Stimulated activated memory B cell treated with anti-CD40 and anti-IgM and Interleukin-4, amounts not matched to agents 10 μg/mL and 1 μg/mL and 100 μg/mL, for 72 hours (primary cell): ENCODE measurements around the gene SEZ6.

ENCODE experiments used
- ATAC-seq: fragments of 150-1000 bp; cut with Tn5 transposase; 2 replicates; pipeline ENCODE4 v1.10.0; 2021
- H3K27ac Mint-ChIP-seq: one replicate; pipeline ENCODE4 v1.8.0; 2022; ENCODE audit warnings: mild to moderate bottlenecking, mixed read lengths
- H3K27me3 Mint-ChIP-seq: one replicate; pipeline ENCODE4 v1.8.0; 2022; ENCODE audit warnings: mixed read lengths
- H3K36me3 Mint-ChIP-seq: one replicate; pipeline ENCODE4 v1.8.0; 2022; ENCODE audit warnings: mixed read lengths
- H3K4me1 Mint-ChIP-seq: one replicate; pipeline ENCODE4 v1.8.0; 2022; ENCODE audit warnings: mixed read lengths
- H3K4me3 Mint-ChIP-seq: one replicate; pipeline ENCODE4 v1.8.0; 2022; ENCODE audit warnings: mild to moderate bottlenecking, moderate library complexity, mixed read lengths
- H3K9me3 Mint-ChIP-seq: one replicate; pipeline ENCODE4 v1.8.0; 2022; ENCODE audit warnings: mixed read lengths

Gene SEZ6

DNA sequence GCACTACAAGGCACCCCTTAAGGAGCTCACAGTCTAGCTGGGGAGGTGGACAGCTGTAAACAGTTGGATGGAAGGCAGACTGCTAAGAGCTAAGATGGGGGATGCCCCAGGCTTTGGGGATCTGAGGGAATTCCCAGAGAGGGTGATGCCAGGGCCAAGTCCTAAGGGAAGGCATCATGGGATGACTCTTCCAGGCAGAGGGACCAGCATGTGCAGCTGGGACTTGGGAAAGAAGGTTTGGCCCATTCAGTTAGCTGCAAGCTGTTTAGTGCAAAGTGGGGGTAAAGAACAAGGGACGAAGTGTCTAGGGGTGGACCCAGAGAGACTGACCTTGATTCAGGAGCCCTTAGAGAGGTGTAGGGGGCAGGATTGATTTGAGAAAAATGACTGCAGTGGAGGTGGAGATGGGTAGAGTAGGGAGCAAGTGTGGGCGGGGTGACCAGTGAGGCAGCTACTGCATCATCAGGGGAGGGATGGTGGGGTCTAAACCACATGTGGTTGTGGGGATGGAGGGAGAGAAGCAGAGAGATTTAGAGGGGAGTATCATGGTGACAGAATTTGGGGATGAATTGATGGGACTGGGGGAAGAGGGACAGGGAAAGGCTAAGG is 27.4 kb downstream of the SEZ6 start:
- no peak overlapping the region for H3K27ac Mint-ChIP-seq
- no peaks in the 10 kb centered on the region for H3K9me3 Mint-ChIP-seq
- ATAC-seq, result no peak
- no peaks in the 10 kb centered on the region for H3K36me3 Mint-ChIP-seq
- H3K4me1 Mint-ChIP-seq, result peaks cover 16% of the 10 kb centered on the region
- H3K4me3 Mint-ChIP-seq, result no peak overlapping the region
- peaks cover 16% of the 10 kb centered on the region for H3K27me3 Mint-ChIP-seq

DNA sequence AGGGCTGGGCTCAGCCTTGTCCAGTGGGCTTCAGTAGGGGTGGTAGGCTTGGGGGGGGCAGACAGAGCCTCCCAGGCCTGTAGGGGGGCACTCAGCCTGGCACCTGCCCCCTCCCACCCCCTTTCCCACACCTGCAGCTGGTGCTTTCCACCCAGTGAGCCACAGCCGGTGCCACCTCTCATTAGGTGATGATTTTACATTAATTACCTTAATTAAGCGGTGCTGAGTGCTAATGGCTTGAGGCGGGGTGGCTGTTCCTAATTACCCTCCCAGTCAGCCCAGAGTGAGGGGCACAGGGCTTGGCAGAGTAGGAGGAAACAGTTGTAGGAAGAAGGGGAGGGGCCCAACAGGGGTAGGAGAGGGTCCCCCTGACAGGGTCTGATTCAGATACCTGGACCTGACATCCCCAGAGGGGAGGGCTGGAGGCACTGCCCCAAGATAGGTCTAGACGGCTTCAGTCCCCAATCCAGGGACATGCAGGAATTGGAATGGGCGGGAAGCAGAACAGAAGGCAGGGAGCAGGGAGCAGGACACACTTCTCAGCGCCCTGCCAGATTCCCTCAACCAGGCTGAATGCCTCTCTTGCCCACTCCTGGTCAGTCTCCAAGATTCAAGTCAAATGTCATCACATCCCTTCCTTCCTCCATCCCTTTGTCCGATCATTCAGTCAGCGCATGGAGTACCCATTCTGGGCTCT is 28.0 kb downstream of the SEZ6 start:
- Mint-ChIP-seq H3K27ac (no peak overlapping the region), H3K36me3 (no peaks in the 10 kb centered on the region), H3K4me3 (no peak overlapping the region), H3K4me1 (peaks cover 10% of the 10 kb centered on the region), H3K27me3 (peaks cover 16% of the 10 kb centered on the region), H3K9me3 (no peaks in the 10 kb centered on the region)
- no peak for ATAC-seq

DNA sequence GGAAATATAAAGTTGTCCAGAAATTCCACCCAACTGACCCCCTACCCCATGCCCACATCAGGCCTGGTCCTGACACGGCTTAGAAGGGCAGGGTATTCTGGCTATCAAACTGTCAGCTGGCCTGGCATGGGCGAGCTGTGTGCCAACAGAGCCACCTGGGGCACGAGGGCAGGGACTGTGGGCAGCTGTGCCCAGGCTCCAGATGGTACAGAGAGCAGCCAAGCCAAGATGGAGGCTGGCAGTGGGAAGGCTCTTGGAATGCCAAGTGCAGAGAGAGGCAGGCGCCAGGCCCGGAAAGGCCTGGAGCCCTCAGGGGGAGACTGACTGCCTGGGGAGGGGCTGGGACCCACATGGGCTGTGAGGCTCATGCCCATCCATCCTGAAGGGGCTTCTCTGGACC is 30.2 kb downstream of the SEZ6 start:
- H3K27me3 Mint-ChIP-seq, result peaks cover 24% of the 10 kb centered on the region
- no peak overlapping the region for H3K27ac Mint-ChIP-seq
- H3K4me1 Mint-ChIP-seq, result no peaks in the 10 kb centered on the region

DNA sequence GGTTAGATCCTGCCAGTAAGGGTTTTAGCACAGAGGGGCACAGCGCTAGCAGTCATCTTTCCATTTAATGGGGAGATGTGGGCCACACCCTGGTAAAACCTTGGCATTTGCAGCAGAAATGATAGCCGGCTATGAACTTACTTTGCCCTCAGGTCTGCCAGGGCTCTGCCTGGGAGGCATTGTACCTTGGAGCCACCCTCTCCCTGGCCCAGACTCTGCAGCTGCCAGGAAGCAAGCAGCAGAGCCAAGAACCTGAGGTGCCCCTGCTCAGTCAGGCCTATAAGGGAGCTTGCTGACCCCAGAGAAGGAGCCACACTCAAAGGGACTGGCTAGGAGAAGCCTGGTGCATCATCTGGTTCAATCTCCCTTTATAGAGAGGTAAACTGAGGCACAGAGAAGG is 30.8 kb downstream of the SEZ6 start:
- Mint-ChIP-seq H3K4me1 (no peaks in the 10 kb centered on the region), H3K9me3 (no peaks in the 10 kb centered on the region)

More for the DNA sequence above, 30.2 kb downstream of the SEZ6 start:
- H3K4me3 Mint-ChIP-seq, result no peak overlapping the region
- H3K9me3 Mint-ChIP-seq, result no peaks in the 10 kb centered on the region
- H3K36me3 Mint-ChIP-seq, result no peaks in the 10 kb centered on the region
- no peak for ATAC-seq

DNA sequence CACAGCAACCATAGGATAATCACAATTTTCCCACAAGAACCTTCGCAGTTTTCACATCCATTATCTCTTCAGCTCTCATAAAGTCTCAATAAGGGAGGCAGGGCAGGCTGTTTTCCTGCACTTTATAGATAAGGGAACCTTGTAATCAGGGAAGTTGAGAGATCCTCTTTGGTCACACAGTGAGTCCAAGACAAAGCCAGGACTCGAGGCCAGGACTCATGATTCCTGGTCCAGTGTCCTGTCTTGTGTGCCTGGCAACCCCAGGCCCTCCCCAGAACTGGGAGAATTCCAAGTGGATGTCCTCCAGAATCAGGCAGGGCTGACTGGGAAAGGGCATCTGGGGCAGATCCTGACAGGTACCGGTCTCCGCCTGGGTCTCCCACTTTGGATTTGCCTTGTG is 31.4 kb downstream of the SEZ6 start:
- ATAC-seq, result no peak

More for the DNA sequence above, 30.8 kb downstream of the SEZ6 start:
- Mint-ChIP-seq H3K4me3 (no peak overlapping the region), H3K36me3 (no peaks in the 10 kb centered on the region), H3K27ac (no peak overlapping the region), H3K27me3 (peaks cover 24% of the 10 kb centered on the region)
- no peak for ATAC-seq

DNA sequence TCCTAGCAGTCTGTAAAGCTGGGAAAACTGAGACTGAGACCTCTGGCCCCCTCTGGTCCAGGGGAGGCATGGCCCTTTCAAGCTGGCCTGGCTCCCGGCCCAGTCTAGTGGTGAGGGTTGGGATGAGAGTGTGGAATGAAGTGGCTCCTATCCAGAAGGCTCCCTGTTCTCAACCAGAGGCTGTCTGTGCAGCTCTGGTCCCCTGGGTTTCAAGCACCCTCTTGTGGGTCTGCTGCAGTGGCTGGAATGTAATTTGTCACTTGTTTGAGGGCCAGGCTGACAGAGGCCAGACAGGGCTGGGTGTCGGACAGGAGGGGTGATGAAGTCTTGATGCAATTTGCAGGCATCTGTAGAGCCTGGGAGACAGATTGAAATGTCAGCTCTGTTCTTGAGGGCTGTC is 32.4 kb downstream of the SEZ6 start:
- Mint-ChIP-seq H3K27ac (no peak overlapping the region), H3K4me1 (no peaks in the 10 kb centered on the region), H3K36me3 (no peaks in the 10 kb centered on the region), H3K4me3 (no peak overlapping the region), H3K27me3 (peaks cover 20% of the 10 kb centered on the region), H3K9me3 (no peaks in the 10 kb centered on the region)
- no peak for ATAC-seq

More for the DNA sequence above, 31.4 kb downstream of the SEZ6 start:
- Mint-ChIP-seq H3K9me3 (no peaks in the 10 kb centered on the region), H3K36me3 (no peaks in the 10 kb centered on the region), H3K4me3 (no peak overlapping the region), H3K27me3 (peaks cover 24% of the 10 kb centered on the region), H3K27ac (no peak overlapping the region), H3K4me1 (no peaks in the 10 kb centered on the region)

DNA sequence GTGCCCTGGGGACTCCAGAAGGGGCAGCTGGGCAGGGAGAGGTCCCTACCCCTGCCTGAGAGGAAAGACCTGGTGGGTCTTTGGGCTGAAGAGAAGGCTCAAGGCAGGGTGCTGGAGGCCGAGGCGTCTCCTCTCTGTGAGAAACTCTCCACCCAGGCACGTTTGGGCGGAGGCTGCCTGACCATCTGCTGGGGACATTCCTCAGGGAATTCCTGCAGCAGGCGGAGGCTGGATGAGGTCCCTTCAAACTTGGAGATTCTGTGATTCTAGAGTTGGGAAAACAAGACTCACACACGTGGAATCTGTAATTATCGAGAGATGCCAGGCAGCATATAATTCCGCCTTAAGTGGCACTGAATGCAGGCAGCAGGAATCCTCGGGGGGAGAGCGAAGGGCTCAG is 33.4 kb downstream of the SEZ6 start:
- peaks cover 10% of the 10 kb centered on the region for H3K27me3 Mint-ChIP-seq
- no peaks in the 10 kb centered on the region for H3K9me3 Mint-ChIP-seq
- no peak for ATAC-seq
- H3K27ac Mint-ChIP-seq, result no peak overlapping the region
- peaks cover 2% of the 10 kb centered on the region for H3K4me1 Mint-ChIP-seq
- no peak overlapping the region for H3K4me3 Mint-ChIP-seq
- no peaks in the 10 kb centered on the region for H3K36me3 Mint-ChIP-seq

DNA sequence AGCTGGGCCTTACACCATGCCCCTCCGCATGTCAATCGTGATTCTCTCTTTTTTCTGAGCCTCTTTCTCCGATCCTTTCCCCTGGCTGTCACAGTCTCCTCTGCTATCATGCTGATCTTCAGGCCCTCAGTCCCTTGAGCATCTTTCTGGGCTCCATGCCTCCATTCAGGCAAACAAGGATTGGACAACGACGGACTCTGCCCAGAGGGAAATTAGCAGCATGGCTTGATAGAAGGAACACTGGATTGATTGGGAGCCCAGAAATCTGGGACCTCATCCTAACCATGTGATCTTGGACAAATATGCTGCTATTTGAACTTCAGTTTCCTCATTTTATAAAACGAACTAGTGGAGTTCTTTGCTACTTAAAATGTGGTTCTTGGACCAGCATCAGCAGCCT is 35.0 kb downstream of the SEZ6 start:
- Mint-ChIP-seq H3K4me1 (peaks cover 7% of the 10 kb centered on the region), H3K27ac (no peak overlapping the region), H3K36me3 (no peaks in the 10 kb centered on the region), H3K4me3 (no peak overlapping the region), H3K9me3 (no peaks in the 10 kb centered on the region), H3K27me3 (peaks cover 8% of the 10 kb centered on the region)
- no peak for ATAC-seq

DNA sequence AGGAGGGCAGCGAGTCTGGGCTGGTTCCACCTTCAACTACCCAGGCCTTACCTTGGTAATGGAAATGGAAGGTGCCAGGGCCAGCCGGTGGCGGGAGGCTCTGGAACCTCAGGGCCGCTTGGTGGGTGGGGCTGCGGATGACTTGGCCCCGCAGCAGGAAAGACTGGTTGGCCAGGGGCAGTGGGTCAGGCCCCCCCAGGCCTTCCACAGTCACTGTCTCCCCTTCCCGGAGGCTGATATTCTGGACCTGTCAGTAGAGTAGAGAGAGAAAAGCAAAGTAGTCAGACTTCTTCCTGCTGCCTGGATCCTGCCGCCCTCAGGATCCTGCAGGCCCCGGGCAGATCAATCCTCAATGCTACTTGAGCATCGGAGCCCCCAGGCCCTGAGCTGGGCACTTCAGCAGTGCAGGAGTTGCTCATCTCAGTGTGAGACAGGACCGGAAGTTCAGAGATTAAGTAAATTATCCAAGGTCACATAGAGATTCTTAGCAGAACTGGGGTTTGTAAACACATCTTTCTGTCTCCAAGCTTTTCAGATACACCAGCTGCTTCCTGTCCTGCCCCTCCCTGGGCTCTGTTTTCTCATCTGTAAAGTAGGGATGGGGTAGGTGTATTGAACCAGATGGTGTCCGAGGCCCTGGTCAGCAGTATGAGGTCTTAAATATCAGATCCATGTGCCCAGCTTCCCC is 36.0 kb downstream of the SEZ6 start:
- no peak for ATAC-seq
- peaks cover 8% of the 10 kb centered on the region for H3K27me3 Mint-ChIP-seq
- no peaks in the 10 kb centered on the region for H3K36me3 Mint-ChIP-seq
- no peaks in the 10 kb centered on the region for H3K9me3 Mint-ChIP-seq
- peaks cover 13% of the 10 kb centered on the region for H3K4me1 Mint-ChIP-seq
- no peak overlapping the region for H3K4me3 Mint-ChIP-seq
- no peak overlapping the region for H3K27ac Mint-ChIP-seq

DNA sequence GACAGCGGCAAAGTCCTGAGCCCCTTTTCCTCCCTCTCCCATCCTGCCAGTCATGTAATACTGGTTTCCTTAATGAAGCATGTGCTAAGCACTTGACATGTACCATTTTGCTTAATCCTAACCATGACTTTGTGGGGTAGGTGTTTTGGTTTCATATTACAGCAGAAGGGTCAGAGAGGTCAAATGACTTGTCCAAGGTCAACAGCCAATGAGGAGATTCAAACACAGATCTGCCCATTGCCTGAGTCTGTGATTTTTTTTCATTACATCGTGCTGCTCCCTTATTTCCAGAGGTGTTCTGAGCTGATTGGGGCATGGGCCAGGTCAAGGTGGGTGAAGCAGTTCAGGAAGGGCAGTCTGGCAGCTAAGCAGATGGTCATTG is 36.9 kb downstream of the SEZ6 start:
- no peaks in the 10 kb centered on the region for H3K9me3 Mint-ChIP-seq
- peaks cover 13% of the 10 kb centered on the region for H3K4me1 Mint-ChIP-seq
- H3K4me3 Mint-ChIP-seq, result no peak overlapping the region
- no peak overlapping the region for H3K27ac Mint-ChIP-seq
- H3K27me3 Mint-ChIP-seq, result peaks cover 11% of the 10 kb centered on the region
- no peaks in the 10 kb centered on the region for H3K36me3 Mint-ChIP-seq
- no peak for ATAC-seq

DNA sequence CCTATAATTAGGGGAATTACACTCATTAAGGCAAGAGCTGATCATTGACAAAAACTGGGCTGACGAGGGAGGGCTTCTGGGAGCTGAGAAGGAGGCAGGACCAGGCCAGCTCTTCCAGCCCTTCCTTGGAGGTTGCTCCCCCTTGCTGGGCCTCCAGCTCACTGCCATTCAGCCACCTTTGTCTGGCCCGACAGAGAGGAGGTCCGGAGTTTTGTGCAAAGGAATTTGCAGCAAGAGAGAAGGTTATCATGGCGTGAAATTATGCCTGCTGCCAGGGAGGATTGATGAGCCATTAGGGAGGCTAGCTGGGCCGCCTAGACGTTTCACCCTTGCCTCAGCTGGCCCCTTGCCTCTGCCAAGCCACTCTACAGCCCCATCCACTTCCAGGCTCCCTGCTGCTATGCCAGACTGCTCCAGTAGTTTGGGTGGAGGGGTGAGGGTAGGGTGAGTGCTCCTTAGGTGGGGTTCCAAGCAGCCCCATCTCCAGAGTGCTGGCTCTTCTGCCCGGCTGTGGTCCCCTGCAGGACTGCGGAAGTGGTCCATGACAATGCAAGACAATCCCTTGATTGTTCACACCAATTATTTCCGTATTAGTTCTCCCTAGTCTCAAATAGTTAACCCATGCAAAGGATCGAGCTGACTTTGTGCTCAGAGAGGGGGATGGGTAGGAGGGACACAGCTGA is 37.5 kb downstream of the SEZ6 start:
- H3K4me3 Mint-ChIP-seq, result no peak overlapping the region
- peaks cover 13% of the 10 kb centered on the region for H3K4me1 Mint-ChIP-seq
- ATAC-seq, result no peak
- peaks cover 16% of the 10 kb centered on the region for H3K27me3 Mint-ChIP-seq
- H3K9me3 Mint-ChIP-seq, result no peaks in the 10 kb centered on the region
- no peak overlapping the region for H3K27ac Mint-ChIP-seq
- no peaks in the 10 kb centered on the region for H3K36me3 Mint-ChIP-seq

DNA sequence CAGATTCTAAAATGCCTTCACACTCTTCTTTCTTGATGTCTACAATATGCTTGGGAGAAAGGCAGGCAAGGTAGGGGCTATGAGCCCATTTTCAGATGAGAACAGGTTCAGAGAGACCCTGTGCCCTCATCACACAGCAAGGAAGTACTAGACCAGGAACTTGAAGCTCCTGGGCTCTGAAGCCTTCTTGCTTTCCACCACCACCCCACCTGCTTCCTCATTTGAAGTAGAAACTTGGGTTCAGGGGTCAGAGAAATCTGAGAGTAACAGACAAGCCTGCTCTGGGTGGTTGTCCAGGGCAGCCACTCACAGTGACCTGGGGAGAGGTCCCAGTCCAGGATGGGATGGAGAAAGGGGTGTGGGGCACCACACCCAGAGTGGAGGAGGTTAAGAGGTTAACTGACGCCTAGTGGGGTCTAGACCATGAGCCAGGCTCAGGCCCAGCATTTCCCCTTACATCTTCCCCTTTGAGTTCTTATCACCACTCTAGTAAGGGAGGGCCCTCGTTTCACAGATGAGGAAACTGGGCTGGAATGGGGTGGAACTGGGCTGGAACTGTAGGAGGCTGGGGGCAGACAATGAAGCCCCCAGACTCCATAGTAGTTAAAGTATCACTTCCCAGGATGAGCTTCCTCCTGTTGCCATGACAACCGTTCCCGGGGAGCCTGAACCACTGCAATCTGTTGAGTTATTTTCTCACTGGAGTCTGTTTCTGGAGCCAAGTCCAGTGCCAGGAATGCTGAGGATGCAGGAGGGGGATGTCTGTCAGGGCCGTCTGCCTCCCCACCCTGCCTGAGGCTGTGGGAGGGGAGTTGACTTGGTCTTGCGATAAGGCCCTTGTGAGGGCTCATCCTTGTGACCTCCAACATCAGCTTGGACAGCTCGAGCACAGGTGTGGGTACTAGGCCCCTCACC is 38.4 kb downstream of the SEZ6 start:
- ATAC-seq, result peak; percentile 59
- no peak overlapping the region for H3K4me3 Mint-ChIP-seq
- H3K9me3 Mint-ChIP-seq, result no peaks in the 10 kb centered on the region
- peaks cover 13% of the 10 kb centered on the region for H3K4me1 Mint-ChIP-seq
- peaks cover 23% of the 10 kb centered on the region for H3K27me3 Mint-ChIP-seq
- peak overlapping the region; percentile 55 for H3K27ac Mint-ChIP-seq
- H3K36me3 Mint-ChIP-seq, result no peaks in the 10 kb centered on the region

DNA sequence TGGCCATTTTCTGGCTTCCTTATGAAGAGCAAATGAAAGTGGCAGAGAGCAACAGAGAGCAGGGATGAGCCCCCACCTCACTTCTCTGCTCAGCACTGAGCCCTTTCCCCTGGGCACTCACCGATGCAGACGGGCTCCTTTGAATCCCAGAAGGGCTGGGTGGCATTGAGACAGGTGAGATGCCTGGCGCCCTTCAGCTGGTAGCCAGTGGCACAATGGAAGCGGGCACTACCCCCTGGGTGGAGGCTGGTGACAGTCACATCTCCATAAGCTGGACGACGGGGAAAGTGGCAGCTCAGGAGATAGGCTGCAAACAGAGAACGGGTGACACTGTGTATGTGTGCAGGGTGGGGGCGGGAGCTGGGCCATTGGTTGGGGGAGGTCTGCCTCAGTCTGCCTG is 42.0 kb downstream of the SEZ6 start:
- no peak overlapping the region for H3K4me3 Mint-ChIP-seq
- H3K27me3 Mint-ChIP-seq, result peaks cover 15% of the 10 kb centered on the region
- peaks cover 13% of the 10 kb centered on the region for H3K4me1 Mint-ChIP-seq
- no peaks in the 10 kb centered on the region for H3K9me3 Mint-ChIP-seq
- H3K36me3 Mint-ChIP-seq, result no peaks in the 10 kb centered on the region
- no peak for ATAC-seq
- H3K27ac Mint-ChIP-seq, result no peak overlapping the region

DNA sequence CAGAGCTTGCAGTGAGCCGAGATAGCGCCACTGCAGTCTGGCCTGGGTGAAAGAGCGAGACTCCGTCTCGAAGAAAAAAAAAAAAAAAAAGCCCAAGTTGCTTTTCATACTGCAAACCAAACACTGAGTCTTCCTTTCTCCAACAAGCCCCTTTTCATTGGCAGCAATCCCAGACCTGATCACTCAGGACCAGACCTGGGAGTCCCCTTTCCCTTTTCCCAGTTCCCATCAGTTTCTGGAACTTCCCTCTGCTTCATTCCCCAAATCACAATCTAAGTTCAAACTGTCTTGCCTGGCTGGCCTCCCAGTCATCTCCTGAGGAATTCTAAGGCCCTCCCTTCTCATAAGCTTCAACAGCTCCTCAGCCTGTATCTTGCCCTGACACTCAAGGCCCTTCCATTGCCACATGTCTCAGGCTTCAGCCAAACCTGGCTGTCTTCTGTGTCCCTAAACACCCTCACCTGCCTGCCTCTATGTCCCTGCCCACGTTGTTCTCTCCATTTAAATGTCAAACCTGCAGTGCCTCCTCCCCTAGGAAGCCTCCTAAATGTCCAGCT is 42.7 kb downstream of the SEZ6 start:
- no peak for ATAC-seq
- Mint-ChIP-seq H3K4me3 (no peak overlapping the region), H3K9me3 (no peaks in the 10 kb centered on the region), H3K4me1 (peaks cover 13% of the 10 kb centered on the region), H3K27me3 (peaks cover 15% of the 10 kb centered on the region), H3K36me3 (no peaks in the 10 kb centered on the region), H3K27ac (no peak overlapping the region)
